GM15510 (cell line): Measurements from ENCODE around the gene BNC2.

Experiments used
- POLR2A ChIP-seq: IDR thresholded peaks from 3 replicates; pipeline ENCODE4 v1.6.1; 2011; ENCODE audit warnings: borderline replicate concordance; ENCODE audit not compliant: insufficient read length; ENCODE audit errors: extremely low read depth

BNC2 gene

GRCh38 chr9:16579872-16580432 lies 290.5 kb downstream of the BNC2 start:
- TF ChIP-seq POLR2A = no peak

GRCh38 chr9:16575986-16576245 lies 294.6 kb downstream of the BNC2 start:
- TF ChIP-seq POLR2A = no peak

GRCh38 chr9:16575142-16575985 lies 295.1 kb downstream of the BNC2 start:
- TF ChIP-seq POLR2A = no peak

- no peak for TF ChIP-seq POLR2A
These were observed 298.3 kb downstream of the BNC2 start for GRCh38 chr9:16572005-16572734.

- no peak for TF ChIP-seq POLR2A
These were observed 299.2 kb downstream of the BNC2 start for GRCh38 chr9:16571127-16571802.

- TF ChIP-seq POLR2A = no peak
These were observed 307.0 kb downstream of the BNC2 start for GRCh38 chr9:16563446-16563845.

- TF ChIP-seq POLR2A = no peak
These were observed 309.3 kb downstream of the BNC2 start for GRCh38 chr9:16561121-16561520.

GRCh38 chr9:16559418-16560188 lies 310.9 kb downstream of the BNC2 start:
- TF ChIP-seq POLR2A = no peak

- no peak for TF ChIP-seq POLR2A
These were observed 314.7 kb downstream of the BNC2 start for GRCh38 chr9:16555802-16556201.

- TF ChIP-seq POLR2A = no peak
These were observed 316.5 kb downstream of the BNC2 start for GRCh38 chr9:16553869-16554540.

- no peak for TF ChIP-seq POLR2A
These were observed 318.2 kb downstream of the BNC2 start for GRCh38 chr9:16552252-16552651.

GRCh38 chr9:16551692-16552091 lies 318.8 kb downstream of the BNC2 start:
- TF ChIP-seq POLR2A = no peak

GRCh38 chr9:16545639-16546038 lies 324.8 kb downstream of the BNC2 start:
- no peak for TF ChIP-seq POLR2A

- no peak for TF ChIP-seq POLR2A
These were observed 325.6 kb downstream of the BNC2 start for GRCh38 chr9:16544842-16545241.
